ENCODE measurements around the gene YTHDF1.

DNA sequence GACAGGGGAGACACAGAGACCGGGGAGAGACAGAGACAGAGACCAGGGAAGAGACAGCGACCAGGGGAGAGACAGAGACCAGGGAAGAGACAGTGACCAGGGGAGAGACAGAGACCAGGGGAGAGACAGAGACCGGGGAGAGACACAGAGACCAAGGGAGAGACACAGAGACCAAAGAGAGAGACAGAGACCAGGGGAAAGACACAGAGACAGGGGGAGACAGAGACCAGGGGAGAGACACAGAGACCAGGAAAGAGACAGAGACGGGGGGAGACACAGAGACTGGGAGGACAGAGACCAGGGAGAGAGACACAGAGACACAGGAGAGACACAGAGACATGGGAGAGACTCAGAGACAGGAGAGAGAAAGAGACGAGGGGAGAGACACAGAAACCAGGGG, 43.9 kb downstream of the YTHDF1 start:
- TF ChIP-seq, protein P1, sequence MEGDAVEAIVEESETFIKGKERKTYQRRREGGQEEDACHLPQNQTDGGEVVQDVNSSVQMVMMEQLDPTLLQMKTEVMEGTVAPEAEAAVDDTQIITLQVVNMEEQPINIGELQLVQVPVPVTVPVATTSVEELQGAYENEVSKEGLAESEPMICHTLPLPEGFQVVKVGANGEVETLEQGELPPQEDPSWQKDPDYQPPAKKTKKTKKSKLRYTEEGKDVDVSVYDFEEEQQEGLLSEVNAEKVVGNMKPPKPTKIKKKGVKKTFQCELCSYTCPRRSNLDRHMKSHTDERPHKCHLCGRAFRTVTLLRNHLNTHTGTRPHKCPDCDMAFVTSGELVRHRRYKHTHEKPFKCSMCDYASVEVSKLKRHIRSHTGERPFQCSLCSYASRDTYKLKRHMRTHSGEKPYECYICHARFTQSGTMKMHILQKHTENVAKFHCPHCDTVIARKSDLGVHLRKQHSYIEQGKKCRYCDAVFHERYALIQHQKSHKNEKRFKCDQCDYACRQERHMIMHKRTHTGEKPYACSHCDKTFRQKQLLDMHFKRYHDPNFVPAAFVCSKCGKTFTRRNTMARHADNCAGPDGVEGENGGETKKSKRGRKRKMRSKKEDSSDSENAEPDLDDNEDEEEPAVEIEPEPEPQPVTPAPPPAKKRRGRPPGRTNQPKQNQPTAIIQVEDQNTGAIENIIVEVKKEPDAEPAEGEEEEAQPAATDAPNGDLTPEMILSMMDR (IDR thresholded peaks at IDR 0.05; ENCODE audit: low read depth, low read length) = no peak
- no peak for TF ChIP-seq EZH2phosphoT487 (IDR thresholded peaks at IDR 0.05; ENCODE audit: low read depth)

Measured in OCI-LY3 (cell line).